GOT3 (cell line): ENCODE data around the gene AUH.
"Not testable (repeated sequence)": the region's sequence is repeated elsewhere in the genome, so short reads cannot be mapped to it uniquely, and the experiment has no call there.

Experiments
- DNase-seq: peaks from one replicate; lab custom pipeline; 2025; ENCODE audit warnings: mixed read lengths; lab: John Stamatoyannopoulos, UW

Gene AUH

DNA sequence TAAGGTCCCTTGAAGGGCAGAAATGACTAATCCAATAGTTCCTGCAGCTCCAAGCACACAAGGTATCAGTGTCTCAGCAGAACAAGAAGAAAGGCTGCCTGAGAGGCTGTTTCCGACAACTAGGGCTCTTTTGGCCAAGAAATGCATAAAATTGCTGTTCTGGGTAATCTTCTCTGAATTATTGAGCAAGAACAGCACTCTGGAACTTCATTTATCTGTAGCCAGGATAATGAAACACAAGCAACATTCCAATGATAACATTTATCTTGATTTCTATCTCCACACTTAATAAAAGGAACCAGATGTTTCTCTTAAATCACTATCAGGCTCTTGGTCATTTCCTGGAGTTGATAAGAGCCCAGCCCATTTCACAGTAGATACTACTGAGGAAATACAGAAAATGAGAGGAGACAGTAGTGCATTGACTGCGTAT, 17.0 kb upstream of the AUH start:
- DNase-seq: no peak

- DNase-seq: not testable (repeated sequence)
Measured at GRCh38 chr9:91378054-91378453, 16.3 kb upstream of the AUH start.

DNA sequence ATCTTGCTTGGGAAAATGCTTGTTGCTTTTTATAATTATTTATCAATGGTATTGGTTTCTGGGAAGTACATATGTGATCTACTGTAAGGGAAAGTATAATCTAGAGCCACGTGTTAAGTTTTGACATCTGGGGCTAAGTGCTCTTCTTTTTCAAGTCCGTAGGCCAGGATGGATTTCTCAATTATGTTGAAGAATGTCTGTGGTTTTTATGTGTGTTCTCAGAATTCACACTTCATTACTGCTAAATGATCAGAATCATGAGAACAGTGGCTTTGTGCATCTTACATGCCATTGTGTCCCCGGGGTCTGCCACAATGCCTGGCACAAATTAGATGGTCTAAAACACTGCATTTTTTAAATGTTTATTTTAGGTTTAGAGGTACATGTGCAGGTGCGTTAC, 14.5 kb upstream of the AUH start:
- DNase-seq: no peak

GRCh38 chr9:91374939-91375338, 13.2 kb upstream of the AUH start:
- DNase-seq: no peak

DNA sequence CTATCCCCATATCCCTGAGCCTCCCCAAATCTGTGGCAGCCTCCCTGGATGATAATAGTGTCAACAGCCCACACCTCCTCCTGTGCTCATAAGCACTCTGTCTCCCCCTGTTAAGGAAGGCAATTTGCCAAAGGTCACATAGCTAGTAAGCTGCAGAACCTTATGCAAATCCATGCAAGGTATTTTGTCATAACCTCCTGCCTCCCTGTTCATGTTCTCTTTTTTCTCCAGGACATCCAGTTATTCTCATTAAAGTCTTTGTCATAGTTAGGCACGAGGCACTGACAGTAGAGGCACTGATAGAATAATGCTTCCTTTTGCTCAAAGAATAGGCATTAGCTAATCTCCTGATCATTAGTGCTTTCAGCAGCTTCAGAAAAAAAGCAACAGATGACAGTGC, 10.2 kb upstream of the AUH start:
- DNase-seq: no peak

DNA sequence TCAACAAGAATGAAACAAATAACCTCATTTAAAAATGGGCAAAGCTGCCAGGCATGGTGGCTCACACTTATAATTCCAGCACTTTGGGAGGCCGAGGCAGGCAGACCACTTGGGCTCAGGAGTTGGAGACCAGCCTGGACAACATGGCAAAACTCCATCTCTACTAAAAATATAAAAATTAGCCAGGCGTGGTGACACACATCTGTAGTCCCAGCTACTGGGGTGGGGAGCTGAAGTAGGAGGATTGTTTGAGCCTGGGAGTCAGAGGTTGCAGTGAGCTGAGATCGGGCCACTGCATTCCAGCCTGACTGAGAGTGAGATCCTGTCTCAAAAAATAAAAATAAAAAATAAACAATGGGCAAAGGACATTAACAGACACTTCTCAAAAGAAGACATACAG, 8.3 kb upstream of the AUH start:
- DNase-seq: not testable (repeated sequence)

DNA sequence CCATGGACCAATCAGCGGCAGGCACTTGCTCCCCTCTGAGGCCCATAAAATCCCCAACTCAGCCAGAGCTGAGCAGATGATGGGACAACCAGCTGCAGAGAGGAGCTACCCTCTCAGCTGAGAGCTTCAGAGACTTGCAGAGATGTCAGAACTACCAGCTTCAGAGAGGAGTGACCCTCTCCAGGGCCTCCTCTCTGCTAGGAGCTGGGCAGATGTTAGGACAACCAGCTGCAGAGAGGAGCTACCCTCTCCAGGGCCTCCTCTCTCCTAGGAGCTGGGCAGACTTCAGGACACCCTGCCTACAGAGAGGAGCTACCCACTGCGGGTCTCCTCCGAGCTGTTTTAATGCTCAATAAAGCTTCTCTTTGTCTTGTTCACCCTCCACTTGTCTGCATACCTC, 3.0 kb upstream of the AUH start:
- DNase-seq: no peak

DNA sequence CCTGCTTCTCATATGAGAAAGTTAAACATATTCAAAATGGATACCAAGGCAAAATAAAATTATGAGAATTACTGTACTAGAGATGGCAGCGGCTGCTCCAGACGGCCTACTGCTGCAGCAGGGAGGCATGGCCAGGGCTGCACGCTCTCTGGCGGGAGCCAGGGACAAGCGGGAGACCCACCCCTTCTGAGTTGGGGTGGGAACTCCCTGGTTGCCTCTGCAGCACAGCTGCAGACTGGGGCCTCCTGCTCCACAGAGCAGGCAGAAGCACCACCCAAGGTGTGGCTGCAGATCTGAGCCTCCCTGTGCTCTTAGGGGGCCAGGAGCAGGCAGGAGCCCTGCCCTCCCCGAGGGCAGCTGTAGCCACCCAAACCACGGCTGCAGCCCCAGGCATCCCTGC, 2.3 kb upstream of the AUH start:
- no peak for DNase-seq

DNA sequence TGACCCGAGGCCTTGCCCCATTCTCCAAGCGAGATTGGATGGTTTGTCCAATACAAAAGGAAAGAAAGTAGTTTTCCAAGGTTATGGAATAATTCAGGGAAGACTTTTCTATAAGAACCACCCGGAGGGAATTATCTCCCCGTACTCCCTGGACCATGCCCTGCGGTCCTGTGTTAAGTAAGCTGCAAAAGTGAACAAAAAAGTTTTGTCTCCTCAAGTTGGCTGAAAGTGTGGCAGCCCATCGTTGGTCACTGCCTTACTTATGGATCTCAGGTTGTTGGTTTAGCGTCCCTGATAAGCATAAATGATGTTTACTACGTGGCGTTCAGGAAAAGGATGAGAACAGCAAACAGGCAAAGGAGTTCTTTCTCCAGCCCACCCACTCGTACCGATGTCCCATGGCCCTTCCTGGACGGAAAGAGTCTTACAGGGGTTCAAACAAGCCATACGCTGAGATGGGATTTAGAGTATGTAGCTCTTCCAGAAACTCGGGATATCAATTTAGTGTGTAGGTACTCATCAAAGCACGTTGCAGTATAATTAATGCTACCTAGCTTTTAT, 413 bp upstream of the AUH start:
- no peak for DNase-seq

DNA sequence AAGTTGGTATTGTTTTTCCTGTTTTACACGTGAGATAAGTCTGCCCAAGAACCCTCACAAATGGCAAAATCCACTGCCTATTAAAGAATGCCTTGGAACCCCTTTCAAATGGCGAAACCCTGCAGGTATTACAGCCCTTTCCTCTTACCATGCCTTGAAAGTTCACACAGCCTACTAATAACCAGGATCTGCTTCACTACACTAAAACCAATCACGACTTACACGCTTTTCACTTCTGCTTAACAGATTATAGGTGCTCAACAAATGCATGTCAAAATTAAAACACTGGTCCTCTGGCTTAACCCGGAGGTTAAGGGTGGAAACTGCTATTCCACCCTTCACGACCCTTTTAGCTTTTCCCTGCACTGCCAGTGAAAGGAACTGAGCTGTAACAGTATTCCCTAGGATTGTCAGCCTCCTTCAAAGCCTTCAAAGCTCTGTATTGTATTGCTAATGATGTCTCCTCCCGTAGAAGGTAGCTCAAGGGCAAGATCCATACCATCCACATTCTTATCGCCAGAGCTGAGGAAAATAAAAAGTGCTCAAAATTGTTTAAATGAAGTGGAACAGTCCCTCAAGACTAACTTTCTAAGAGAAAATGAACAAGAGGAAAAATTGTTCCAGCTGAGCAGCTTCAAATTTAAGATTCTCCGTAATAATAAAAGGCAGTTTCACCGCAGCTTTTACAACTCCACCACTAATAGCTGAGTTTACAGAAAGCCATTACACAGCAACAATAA, 997 bp downstream of the AUH start:
- DNase-seq: no peak

- DNase-seq: no peak
Measured at GRCh38 chr9:91359734-91360470, 1.8 kb downstream of the AUH start.

DNA sequence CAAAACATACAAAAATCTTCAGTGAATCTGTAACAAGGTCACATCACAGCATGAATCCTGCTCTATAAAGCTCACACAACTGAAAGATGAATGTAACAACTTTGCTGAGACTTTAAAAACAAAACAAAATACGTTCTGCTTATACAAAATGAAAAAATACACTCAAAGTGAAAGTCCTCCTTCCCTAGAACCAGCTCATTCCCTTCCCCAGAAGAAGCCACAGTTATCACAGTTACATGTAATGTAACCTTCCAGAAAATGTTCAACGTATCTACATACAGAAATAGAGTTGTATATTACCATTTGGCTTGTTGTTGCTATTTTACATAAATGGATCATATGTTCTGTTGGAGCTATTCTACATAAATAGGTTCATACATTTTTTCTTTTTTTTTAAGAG, 2.6 kb downstream of the AUH start:
- DNase-seq: no peak

DNA sequence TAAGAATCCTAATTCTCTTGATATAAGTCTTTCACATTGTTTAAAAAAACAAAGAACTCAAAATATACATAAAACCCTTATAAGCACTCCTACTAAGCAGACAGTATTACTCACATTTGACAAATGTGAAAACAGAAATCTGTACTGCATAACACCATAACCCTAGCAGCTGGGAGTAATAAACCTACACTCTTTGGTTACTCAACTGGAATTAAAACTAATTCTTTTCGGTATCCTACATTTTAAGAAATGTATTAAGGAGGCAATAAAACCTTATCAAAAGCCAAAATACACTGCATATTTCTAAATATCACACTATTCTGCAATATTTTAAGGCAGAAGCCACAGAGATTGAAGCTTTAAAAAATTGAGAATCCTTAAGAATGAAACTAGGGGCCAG, 6.8 kb downstream of the AUH start:
- no peak for DNase-seq

DNA sequence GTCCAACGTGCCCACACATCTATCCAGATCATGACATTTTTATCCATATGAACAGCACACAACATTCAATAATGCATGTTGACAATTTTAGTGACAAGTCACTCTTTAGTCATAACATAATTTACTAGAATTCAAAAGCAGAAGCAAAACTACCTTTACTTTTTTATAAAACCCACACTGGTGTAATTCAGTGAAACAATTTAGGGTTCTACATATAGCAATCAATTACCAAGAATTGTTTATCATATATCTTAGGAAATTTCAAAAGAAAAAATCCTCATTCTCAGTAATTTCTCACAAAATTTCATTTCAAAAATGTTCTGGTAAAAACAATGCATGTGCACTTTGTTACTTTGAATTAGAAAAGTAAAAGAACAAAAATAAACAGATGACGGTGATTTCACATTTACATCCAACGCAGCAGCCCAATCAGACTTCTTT, 12.6 kb downstream of the AUH start:
- no peak for DNase-seq

DNA sequence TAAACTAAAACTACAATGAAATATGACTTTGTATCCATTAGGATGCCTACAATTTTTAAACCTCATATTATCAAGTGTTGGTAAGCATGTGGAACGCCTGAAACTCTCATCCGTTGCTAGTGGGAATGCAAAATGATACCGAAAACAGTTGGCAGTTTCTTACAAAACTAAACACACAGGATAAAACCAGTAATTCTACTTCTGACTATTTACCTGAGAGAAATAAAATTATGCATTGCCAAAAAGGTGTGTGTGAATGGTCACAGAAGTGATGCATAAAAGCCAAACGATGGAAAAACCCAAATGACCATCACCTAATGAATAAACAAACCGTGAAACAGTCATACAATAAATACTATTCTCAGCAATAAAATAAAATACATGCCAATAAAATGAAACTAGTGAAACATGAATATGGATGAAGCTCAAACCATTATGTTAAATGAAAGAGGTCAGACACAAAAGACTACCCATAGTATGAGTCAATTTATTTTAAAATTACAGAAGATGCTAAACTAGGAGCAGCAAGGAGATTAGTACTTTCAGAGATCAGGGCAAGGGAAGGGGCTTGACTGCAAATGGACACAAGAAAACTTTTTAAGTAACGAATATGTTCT, 13.4 kb downstream of the AUH start:
- DNase-seq: no peak

GRCh38 chr9:91347377-91347776, 14.3 kb downstream of the AUH start:
- no peak for DNase-seq

DNA sequence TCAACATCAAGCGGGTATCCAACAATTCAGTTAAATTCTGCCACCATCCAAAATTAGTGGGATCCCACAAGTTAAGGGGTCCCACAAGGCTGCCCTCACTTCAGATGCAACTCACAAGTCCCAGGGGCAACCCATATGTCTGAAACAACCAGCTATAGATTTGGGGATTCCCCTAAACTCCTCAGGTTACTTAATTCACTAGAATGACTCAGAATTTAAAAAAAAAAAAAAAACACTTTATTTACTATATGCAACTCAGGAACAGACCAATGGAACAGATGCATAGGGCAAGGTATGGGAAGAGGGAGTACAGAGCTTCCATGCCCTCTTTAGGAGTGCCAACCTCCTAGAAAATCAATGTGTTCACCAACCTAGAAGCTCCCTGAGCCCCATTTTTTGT, 15.1 kb downstream of the AUH start:
- no peak for DNase-seq

DNA sequence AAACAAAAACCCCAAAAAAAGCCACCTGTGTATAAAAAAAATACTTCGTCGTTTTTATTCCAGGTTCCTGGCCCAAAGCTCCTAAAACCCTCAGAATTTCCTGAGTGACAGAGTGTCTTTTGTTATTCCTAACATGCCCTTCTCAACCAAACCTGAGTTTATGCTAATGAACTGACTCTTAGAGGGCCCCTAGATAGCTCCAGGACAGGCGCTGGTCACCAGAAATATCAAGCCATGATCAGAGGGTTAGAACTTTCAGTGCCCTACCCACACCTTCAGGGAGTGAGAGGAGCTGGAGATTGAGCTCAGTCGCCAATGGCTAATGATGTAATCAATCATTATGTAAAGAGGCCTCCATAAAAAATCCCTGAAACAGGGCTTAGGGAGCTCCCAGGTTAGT, 15.7 kb downstream of the AUH start:
- DNase-seq: no peak

GRCh38 chr9:91342575-91342974, 19.1 kb downstream of the AUH start:
- DNase-seq: no peak

DNA sequence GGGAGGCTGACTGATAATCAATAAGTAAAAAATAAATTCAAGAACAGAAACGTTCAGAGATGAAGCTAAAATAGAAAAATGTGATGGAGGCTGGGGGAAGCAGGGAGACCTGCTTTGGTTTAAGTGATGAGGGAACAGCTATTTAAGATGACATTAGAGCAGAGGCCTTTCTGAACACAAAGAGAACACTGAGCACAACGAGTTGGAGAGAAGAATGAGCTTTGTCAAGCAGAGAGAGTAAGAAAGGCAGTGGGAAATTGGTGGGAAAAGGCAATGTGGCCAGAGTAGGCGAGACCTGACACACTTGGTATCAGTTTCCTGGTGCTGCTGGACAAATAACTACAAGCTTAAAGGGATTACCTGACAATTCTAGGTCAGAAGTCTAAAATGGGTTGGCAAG, 20.0 kb downstream of the AUH start:
- no peak for DNase-seq

- DNase-seq: no peak
Measured at GRCh38 chr9:91341258-91341746, 20.4 kb downstream of the AUH start.

DNA sequence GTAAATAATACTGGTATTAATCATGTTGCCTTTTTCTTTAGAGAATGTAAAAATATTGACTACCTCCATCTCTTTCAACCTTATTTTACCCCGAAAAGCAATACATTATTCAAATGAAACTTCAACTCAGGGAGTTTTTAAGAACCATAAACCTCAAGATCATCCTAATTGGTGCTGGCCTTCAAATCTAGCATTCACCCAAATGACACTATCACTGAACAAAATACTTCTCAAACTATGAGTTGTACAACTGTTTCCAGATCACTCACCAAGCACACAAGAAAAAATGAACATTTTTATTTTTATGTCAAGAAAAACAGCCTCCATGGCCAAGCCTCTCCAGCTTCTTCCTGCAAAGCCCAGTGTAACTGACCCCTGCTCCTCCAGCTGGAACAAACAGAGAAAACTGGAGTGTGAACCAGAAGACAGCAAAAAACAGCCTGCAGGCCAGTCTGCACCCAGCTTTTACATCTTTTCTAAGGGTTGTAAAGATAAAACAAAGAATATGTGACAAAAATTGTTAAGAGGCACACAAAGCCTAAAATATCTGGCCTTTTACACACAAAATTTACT, 21.2 kb downstream of the AUH start:
- no peak for DNase-seq
